ENCODE data around the gene HAUS2.

Gene HAUS2

DNA sequence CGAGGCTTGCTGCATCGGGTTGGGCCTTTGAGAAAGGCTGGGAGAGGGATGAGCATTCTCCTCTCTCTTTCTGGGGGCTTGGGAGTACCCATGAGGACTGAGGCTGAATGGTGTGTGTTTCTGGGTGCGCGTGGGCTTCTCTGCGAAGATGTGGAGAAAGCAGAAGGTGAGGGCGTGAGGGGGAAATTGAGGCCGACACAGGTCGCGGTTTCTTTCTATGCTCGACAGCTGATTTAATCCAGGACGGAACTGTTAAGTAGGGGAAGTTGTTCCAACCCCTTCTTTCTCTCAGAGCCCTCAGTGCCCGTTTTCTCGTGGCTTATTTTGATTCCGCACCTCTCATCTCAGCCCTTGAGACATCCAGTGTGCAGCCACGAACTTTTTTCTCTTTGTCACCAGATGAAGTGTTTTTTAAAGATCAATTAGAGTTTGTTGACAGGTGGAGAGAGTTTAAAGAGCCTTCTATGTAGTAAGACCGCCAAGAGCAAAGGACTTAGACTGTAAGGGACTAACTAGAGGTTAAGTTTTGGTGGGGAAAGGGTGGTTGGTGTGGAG, 27.5 kb downstream of the HAUS2 start:
- no peaks in the 10 kb centered on the region for H3K9me3 ChIP-seq (ENCODE audit: control insufficient read depth, low read length)

DNA sequence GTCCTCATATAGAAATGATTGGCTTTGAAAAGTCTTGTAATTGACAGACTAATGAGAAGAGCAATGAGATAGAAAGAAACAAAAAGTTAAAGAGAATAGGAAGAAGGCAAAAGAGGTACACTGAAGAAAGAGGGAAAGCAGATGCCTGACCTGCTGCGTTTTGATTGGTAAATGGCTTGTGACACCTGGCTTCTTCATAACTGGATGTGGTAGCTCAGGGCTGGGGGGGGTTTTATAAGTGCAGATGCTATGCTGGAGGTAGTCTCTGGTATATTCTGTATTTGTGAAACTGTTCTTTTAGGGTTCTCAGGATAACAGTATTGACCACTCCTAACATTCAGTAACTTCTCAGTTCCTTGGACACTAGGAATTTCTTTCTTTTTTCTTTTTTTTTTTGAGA, 28.1 kb downstream of the HAUS2 start:
- Histone ChIP-seq H3K4me2 (ENCODE audit: low read length, poor library complexity, severe bottlenecking) (no peak overlapping the region), H3K18ac (ENCODE audit: low read depth in 1 of 2, low read length in 2 of 2) (no peak overlapping the region), H2BK120ac (ENCODE audit: low read depth, low read length) (no peak overlapping the region), H3K27me3 (ENCODE audit: control insufficient read depth in 1 of 2, insufficient read depth in 1 of 2, low read length in 2 of 2) (no peaks in the 10 kb centered on the region), H3K14ac (ENCODE audit: low read length in 2 of 2) (no peak overlapping the region), H3K36me3 (ENCODE audit: control insufficient read depth in 1 of 2, insufficient read depth in 2 of 2, low read depth in 1 of 2, low read length in 2 of 2) (no peaks in the 10 kb centered on the region), H3K27ac (ENCODE audit: low read length, poor library complexity, severe bottlenecking) (no peak overlapping the region), H3K23ac (ENCODE audit: low read length in 2 of 2) (no peak overlapping the region), H3K9me3 (ENCODE audit: control insufficient read depth, low read length) (no peaks in the 10 kb centered on the region), H4K8ac (ENCODE audit: low read length) (no peak overlapping the region), H4K91ac (ENCODE audit: low read length) (no peak overlapping the region), H3K4ac (ENCODE audit: low read depth in 1 of 2, low read length in 2 of 2) (peak overlapping the region in 1 of 2 experiments; percentile 34), H2BK15ac (ENCODE audit: low read depth, poor library complexity, severe bottlenecking) (no peak overlapping the region), H3K4me1 (ENCODE audit: control insufficient read depth, insufficient read depth, low read depth, low read length) (peaks cover 8% of the 10 kb centered on the region), H3K9ac (ENCODE audit: low read length) (peak overlapping the region; percentile 92), H2AK5ac (ENCODE audit: low read length, severe bottlenecking) (no peak overlapping the region), H2AFZ (ENCODE audit: low read depth, low read length) (no peak overlapping the region), H3K79me1 (replicated peaks; ENCODE audit: low read length, poor library complexity, severe bottlenecking) (peaks cover 12% of the 10 kb centered on the region), H2BK12ac (ENCODE audit: low read length in 2 of 2) (no peak overlapping the region), H3K4me3 (ENCODE audit: insufficient read depth in 1 of 2, low read depth in 1 of 2, low read length in 2 of 2) (peak overlapping the region in 1 of 2 experiments; percentile 89), H2BK5ac (ENCODE audit: low read depth, low read length, poor library complexity, severe bottlenecking) (no peak overlapping the region)
- 96% methylated on average over 1 of the region's 1 CpG for WGBS
- DNase-seq, result no peak

More for the DNA sequence above, 27.5 kb downstream of the HAUS2 start:
- peaks cover 12% of the 10 kb centered on the region for H3K79me1 ChIP-seq (replicated peaks; ENCODE audit: low read length, poor library complexity, severe bottlenecking)
- peak overlapping the region in 1 of 2 experiments; percentile 23 for H2BK12ac ChIP-seq (ENCODE audit: low read length in 2 of 2)
- H3K4ac ChIP-seq (ENCODE audit: low read depth in 1 of 2, low read length in 2 of 2), result no peak overlapping the region
- no peak overlapping the region for H4K91ac ChIP-seq (ENCODE audit: low read length)
- H3K14ac ChIP-seq (ENCODE audit: low read length in 2 of 2), result no peak overlapping the region
- no peak overlapping the region for H3K23ac ChIP-seq (ENCODE audit: low read length in 2 of 2)
- no peak overlapping the region for H3K27ac ChIP-seq (ENCODE audit: low read length, poor library complexity, severe bottlenecking)
- peak overlapping the region; percentile 55 for H2AFZ ChIP-seq (ENCODE audit: low read depth, low read length)
- H3K4me1 ChIP-seq (ENCODE audit: control insufficient read depth, insufficient read depth, low read depth, low read length), result peaks cover 6% of the 10 kb centered on the region
- DNase-seq, result no peak
- no peak overlapping the region for H4K8ac ChIP-seq (ENCODE audit: low read length)
- H2AK5ac ChIP-seq (ENCODE audit: low read length, severe bottlenecking), result no peak overlapping the region
- no peak overlapping the region for H2BK120ac ChIP-seq (ENCODE audit: low read depth, low read length)
- WGBS, result 4% methylated on average over 13 of the region's 16 CpGs
- H3K27me3 ChIP-seq (ENCODE audit: control insufficient read depth in 1 of 2, insufficient read depth in 1 of 2, low read length in 2 of 2), result no peaks in the 10 kb centered on the region
- peak overlapping the region in 1 of 2 experiments; percentile 90 for H3K18ac ChIP-seq (ENCODE audit: low read depth in 1 of 2, low read length in 2 of 2)
- H2BK15ac ChIP-seq (ENCODE audit: low read depth, poor library complexity, severe bottlenecking), result no peak overlapping the region
- H3K9ac ChIP-seq (ENCODE audit: low read length), result peak overlapping the region; percentile 92
- H3K4me2 ChIP-seq (ENCODE audit: low read length, poor library complexity, severe bottlenecking), result peak overlapping the region; percentile 55
- H3K36me3 ChIP-seq (ENCODE audit: control insufficient read depth in 1 of 2, insufficient read depth in 2 of 2, low read depth in 1 of 2, low read length in 2 of 2), result no peaks in the 10 kb centered on the region
- no peak overlapping the region for H2BK5ac ChIP-seq (ENCODE audit: low read depth, low read length, poor library complexity, severe bottlenecking)
- H3K4me3 ChIP-seq (ENCODE audit: insufficient read depth in 1 of 2, low read depth in 1 of 2, low read length in 2 of 2), result peak overlapping the region; percentile 89 to 90

DNA sequence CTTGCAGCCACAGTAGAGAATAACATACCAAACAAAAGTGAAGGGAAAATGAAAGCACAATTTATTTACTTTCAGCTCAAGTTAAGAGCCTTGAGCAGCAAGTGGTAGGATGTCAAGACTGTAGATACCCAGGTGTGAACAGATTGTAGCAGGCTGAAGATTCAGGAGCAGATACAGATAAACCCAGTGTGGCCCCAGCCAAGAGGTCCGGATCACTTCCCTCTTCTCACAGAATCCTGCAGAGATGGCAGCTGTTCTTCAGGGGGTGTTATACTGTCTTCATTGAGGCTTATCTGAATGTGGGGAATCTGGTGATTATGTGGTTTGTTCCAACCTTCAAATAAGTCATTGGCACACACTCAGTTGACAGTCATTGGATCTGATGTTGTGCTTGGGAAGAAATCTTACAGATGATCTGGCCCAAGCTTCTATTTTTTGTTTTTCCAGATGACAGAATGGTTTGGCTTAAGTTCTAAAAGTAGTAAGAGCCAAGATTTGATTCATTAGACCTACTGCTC, 28.9 kb downstream of the HAUS2 start:
- no peaks in the 10 kb centered on the region for H3K9me3 ChIP-seq (ENCODE audit: control insufficient read depth, low read length)
- no peak overlapping the region for H3K23ac ChIP-seq (ENCODE audit: low read length in 2 of 2)
- peak overlapping the region in 1 of 2 experiments; percentile 67 for H3K4me3 ChIP-seq (ENCODE audit: insufficient read depth in 1 of 2, low read depth in 1 of 2, low read length in 2 of 2)
- peak overlapping the region; percentile 51 for H3K9ac ChIP-seq (ENCODE audit: low read length)
- H3K36me3 ChIP-seq (ENCODE audit: control insufficient read depth in 1 of 2, insufficient read depth in 2 of 2, low read depth in 1 of 2, low read length in 2 of 2), result no peaks in the 10 kb centered on the region
- H3K27ac ChIP-seq (ENCODE audit: low read length, poor library complexity, severe bottlenecking), result no peak overlapping the region
- no peak overlapping the region for H3K4ac ChIP-seq (ENCODE audit: low read depth in 1 of 2, low read length in 2 of 2)
- no peak overlapping the region for H2BK15ac ChIP-seq (ENCODE audit: low read depth, poor library complexity, severe bottlenecking)
- H3K27me3 ChIP-seq (ENCODE audit: control insufficient read depth in 1 of 2, insufficient read depth in 1 of 2, low read length in 2 of 2), result no peaks in the 10 kb centered on the region
- no peak overlapping the region for H3K14ac ChIP-seq (ENCODE audit: low read length in 2 of 2)
- H4K8ac ChIP-seq (ENCODE audit: low read length), result no peak overlapping the region
- no peak overlapping the region for H3K18ac ChIP-seq (ENCODE audit: low read depth in 1 of 2, low read length in 2 of 2)
- no peak overlapping the region for H2AK5ac ChIP-seq (ENCODE audit: low read length, severe bottlenecking)
- H3K79me1 ChIP-seq (replicated peaks; ENCODE audit: low read length, poor library complexity, severe bottlenecking), result peaks cover 12% of the 10 kb centered on the region
- H2BK5ac ChIP-seq (ENCODE audit: low read depth, low read length, poor library complexity, severe bottlenecking), result no peak overlapping the region
- H2BK12ac ChIP-seq (ENCODE audit: low read length in 2 of 2), result no peak overlapping the region
- no CpG with 5 or more reads among the region's 1 CpG for WGBS
- DNase-seq, result peak; percentile 27
- H3K4me1 ChIP-seq (ENCODE audit: control insufficient read depth, insufficient read depth, low read depth, low read length), result peaks cover 8% of the 10 kb centered on the region
- no peak overlapping the region for H3K4me2 ChIP-seq (ENCODE audit: low read length, poor library complexity, severe bottlenecking)
- H2AFZ ChIP-seq (ENCODE audit: low read depth, low read length), result no peak overlapping the region
- H2BK120ac ChIP-seq (ENCODE audit: low read depth, low read length), result no peak overlapping the region
- H4K91ac ChIP-seq (ENCODE audit: low read length), result no peak overlapping the region

DNA sequence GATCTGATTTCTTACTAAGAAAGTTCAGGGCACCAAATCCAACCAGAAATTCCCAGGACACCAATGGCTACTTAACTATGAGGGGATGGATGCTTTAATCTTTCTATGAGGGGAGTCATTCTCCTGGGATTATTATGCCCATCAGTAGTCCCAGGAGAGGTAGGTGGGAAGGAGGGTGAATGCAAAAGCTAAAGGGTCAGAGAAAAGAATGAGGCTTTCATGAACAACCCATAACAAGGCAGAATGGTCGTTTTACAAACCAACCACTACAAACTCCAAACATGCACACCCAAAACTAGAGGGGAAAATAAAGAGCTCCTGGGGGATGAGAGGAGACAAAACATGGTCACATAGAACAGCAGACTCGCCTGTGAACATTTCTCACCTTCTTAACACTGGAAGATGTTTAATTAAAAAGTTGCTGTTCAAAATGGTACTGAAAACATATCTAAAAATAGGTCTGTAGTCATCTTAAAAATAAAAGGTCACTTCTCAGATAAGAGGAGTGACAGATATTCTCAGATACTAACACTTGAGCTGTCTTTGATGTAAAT, 30.4 kb downstream of the HAUS2 start:
- no peak overlapping the region for H3K18ac ChIP-seq (ENCODE audit: low read depth in 1 of 2, low read length in 2 of 2)
- H3K79me1 ChIP-seq (replicated peaks; ENCODE audit: low read length, poor library complexity, severe bottlenecking), result peaks cover 12% of the 10 kb centered on the region
- no peak overlapping the region for H3K27ac ChIP-seq (ENCODE audit: low read length, poor library complexity, severe bottlenecking)
- H3K9me3 ChIP-seq (ENCODE audit: control insufficient read depth, low read length), result no peaks in the 10 kb centered on the region
- WGBS, result no CpG with 5 or more reads among the region's 2 CpGs
- no peak overlapping the region for H2BK15ac ChIP-seq (ENCODE audit: low read depth, poor library complexity, severe bottlenecking)
- H4K91ac ChIP-seq (ENCODE audit: low read length), result no peak overlapping the region
- no peak overlapping the region for H2BK12ac ChIP-seq (ENCODE audit: low read length in 2 of 2)
- no peak overlapping the region for H3K14ac ChIP-seq (ENCODE audit: low read length in 2 of 2)
- H3K4me3 ChIP-seq (ENCODE audit: insufficient read depth in 1 of 2, low read depth in 1 of 2, low read length in 2 of 2), result no peak overlapping the region
- no peak for DNase-seq
- no peak overlapping the region for H2BK120ac ChIP-seq (ENCODE audit: low read depth, low read length)
- H2BK5ac ChIP-seq (ENCODE audit: low read depth, low read length, poor library complexity, severe bottlenecking), result no peak overlapping the region
- H3K36me3 ChIP-seq (ENCODE audit: control insufficient read depth in 1 of 2, insufficient read depth in 2 of 2, low read depth in 1 of 2, low read length in 2 of 2), result no peaks in the 10 kb centered on the region
- H3K4me1 ChIP-seq (ENCODE audit: control insufficient read depth, insufficient read depth, low read depth, low read length), result peaks cover 8% of the 10 kb centered on the region
- H3K23ac ChIP-seq (ENCODE audit: low read length in 2 of 2), result no peak overlapping the region
- no peak overlapping the region for H3K9ac ChIP-seq (ENCODE audit: low read length)
- H3K4ac ChIP-seq (ENCODE audit: low read depth in 1 of 2, low read length in 2 of 2), result no peak overlapping the region
- H2AFZ ChIP-seq (ENCODE audit: low read depth, low read length), result no peak overlapping the region
- no peak overlapping the region for H4K8ac ChIP-seq (ENCODE audit: low read length)
- H2AK5ac ChIP-seq (ENCODE audit: low read length, severe bottlenecking), result no peak overlapping the region
- no peak overlapping the region for H3K4me2 ChIP-seq (ENCODE audit: low read length, poor library complexity, severe bottlenecking)
- H3K27me3 ChIP-seq (ENCODE audit: control insufficient read depth in 1 of 2, insufficient read depth in 1 of 2, low read length in 2 of 2), result no peaks in the 10 kb centered on the region

Data from mesenchymal stem cell (in vitro differentiated cells and primary cell).